Uterus (tissue), 2 donors: Measurements from ENCODE around the gene GRM8.

Source experiments
- CTCF ChIP-seq, 4 experiments: fragments of 200-600 bp in 2 of 4; fragments of 450-650 bp in 2 of 4; sonication (generic) in 2 of 4; IDR thresholded peaks; one replicate each; pipeline ENCODE4 v1.5.1; 2016 to 2019; ENCODE audit warnings: antibody characterized with exemption in 4 of 4, mild to moderate bottlenecking in 2 of 4, moderate library complexity in 1 of 4
- POLR2A ChIP-seq, 2 donors: fragments of 450-650 bp; IDR thresholded peaks; one replicate each; pipeline ENCODE4 v1.6.1; 2016; ENCODE audit warnings: antibody characterized with exemption in 2 of 2, mild to moderate bottlenecking in 1 of 2, moderate library complexity in 1 of 2

- TF ChIP-seq CTCF (IDR thresholded peaks at IDR 0.05) (no peak), POLR2A (IDR thresholded peaks at IDR 0.05) (no peak)
Observed at GRCh38 chr7:126778101-126778500, 474.6 kb downstream of the GRM8 start.
